Activated T-helper 17 cell treated with anti-CD3 and anti-CD28 coated beads, Interleukin-2, amount 50 U/mL, for 72 hours (primary cell): ENCODE measurements around the gene ATP4B. TPM values are rescaled to one million over a fixed set of nuclear protein-coding genes. Genes with fewer than 3 reads are reported as not detected.

Source experiments
- ATAC-seq: fragments of 150-1000 bp; cut with Tn5 transposase; replicated peaks from 2 replicates; pipeline ENCODE4 v1.10.0; 2021; ENCODE audit warnings: mild to moderate bottlenecking, moderate library complexity
- H3K27ac Mint-ChIP-seq: one replicate; pipeline ENCODE4 v1.8.0; 2022; ENCODE audit warnings: mixed read lengths
- H3K27me3 Mint-ChIP-seq: one replicate; pipeline ENCODE4 v1.8.0; 2022; ENCODE audit warnings: mixed read lengths
- H3K36me3 Mint-ChIP-seq: one replicate; pipeline ENCODE4 v1.8.0; 2022; ENCODE audit warnings: low read depth, mild to moderate bottlenecking, mixed read lengths
- H3K4me1 Mint-ChIP-seq: one replicate; pipeline ENCODE4 v1.8.0; 2022; ENCODE audit warnings: mixed read lengths
- H3K4me3 Mint-ChIP-seq: one replicate; pipeline ENCODE4 v1.8.0; 2022; ENCODE audit warnings: mild to moderate bottlenecking, mixed read lengths
- H3K9me3 Mint-ChIP-seq: one replicate; pipeline ENCODE4 v1.8.0; 2022; ENCODE audit warnings: mixed read lengths
- total RNA-seq, 2 donors: library from RNA; stranded (reverse); gene quantifications; one replicate each; pipeline ENCODE4 v1.2.3, GENCODE V29; 2022

Gene ATP4B
- total RNA-seq, 2 donors from 2014 or later, result not detected

DNA sequence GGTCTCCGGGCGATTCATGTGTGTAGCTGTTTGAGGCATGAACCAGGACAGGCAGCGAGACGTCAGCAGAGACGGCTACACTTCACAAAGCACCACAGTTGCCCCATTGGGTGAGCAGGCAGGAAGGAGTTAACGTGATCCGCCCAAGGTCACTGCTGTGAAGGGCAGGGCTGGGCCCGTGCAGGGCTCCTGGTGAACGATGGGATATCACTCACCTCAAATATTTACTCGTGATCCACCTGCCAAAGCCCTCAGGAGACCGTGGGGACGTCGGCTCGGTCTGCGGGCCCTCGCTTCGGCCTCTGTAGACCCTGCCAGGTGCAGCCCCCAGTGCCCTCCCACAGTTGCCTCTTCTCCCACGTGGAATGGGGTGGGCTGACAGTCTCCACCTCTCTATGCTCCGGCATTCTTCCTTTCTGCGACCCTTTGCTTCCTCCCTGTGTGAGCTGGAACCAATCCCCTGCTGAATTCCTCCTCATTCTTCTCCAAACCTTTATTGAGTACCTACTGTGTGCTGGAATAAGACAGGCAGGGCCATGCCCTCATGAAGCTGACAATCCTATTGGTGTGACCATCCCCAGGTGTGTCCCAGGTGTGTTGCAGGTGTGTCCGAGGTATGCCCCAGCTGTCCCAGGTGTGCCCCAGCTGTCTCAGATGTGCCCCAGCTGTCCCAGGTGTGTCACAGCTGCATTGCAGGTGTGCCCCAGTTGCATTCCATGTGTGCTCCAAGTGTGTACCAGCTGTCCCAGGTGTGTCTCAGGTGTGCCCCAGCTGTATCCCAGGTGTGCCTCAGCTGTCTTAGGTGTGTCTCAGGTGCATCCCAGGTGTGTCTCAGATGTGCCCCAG, 7.0 kb upstream of the ATP4B start:
- no peak overlapping the region for H3K27ac Mint-ChIP-seq
- H3K4me1 Mint-ChIP-seq, result no peaks in the 10 kb centered on the region
- H3K36me3 Mint-ChIP-seq, result no peaks in the 10 kb centered on the region
- H3K4me3 Mint-ChIP-seq, result no peak overlapping the region
- H3K9me3 Mint-ChIP-seq, result peaks cover 12% of the 10 kb centered on the region
- no peaks in the 10 kb centered on the region for H3K27me3 Mint-ChIP-seq
- ATAC-seq, result no peak

DNA sequence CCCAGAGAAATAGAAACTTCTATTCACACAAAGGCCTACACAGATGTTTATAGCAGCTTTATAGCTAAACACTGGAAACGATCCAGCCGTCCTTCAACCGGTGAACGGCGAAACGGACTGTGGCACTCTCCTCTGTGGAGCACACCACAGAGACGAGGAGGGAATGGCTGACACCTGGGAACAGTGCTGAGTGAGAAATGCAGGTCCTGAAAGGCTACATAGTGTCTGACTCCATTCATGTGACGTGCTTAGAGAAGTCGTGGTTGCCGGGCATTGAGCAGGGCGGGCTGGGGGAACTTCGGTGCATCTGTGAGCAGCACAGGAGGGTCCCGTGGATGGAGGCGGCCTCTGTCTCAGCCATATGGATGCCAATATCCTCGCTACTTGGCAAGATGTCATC, 5.9 kb upstream of the ATP4B start:
- H3K4me3 Mint-ChIP-seq, result no peak overlapping the region
- ATAC-seq, result no peak

DNA sequence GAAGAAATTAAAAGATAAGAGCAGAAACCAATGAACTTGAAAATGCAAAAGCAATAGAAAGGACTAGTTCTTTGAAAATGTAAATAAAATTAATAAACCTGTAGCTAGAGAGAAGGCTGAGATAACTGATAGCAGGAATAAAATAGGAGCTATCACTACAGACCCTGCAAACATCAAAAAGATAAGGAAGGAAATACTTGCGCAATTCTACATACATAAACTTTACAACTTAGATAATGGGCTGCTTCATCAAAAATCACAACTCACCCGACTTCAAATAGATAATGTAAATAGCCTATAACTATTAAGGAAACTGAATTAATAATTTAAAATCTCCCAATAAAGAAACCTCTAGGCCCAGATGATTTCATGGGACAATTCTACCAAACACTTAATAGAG, 3.5 kb upstream of the ATP4B start:
- no peak overlapping the region for H3K4me3 Mint-ChIP-seq
- no peaks in the 10 kb centered on the region for H3K27me3 Mint-ChIP-seq
- H3K27ac Mint-ChIP-seq, result no peak overlapping the region
- H3K4me1 Mint-ChIP-seq, result no peaks in the 10 kb centered on the region
- ATAC-seq, result no peak
- peaks cover 12% of the 10 kb centered on the region for H3K9me3 Mint-ChIP-seq
- H3K36me3 Mint-ChIP-seq, result no peaks in the 10 kb centered on the region

More for the DNA sequence above, 5.9 kb upstream of the ATP4B start:
- no peaks in the 10 kb centered on the region for H3K4me1 Mint-ChIP-seq
- H3K9me3 Mint-ChIP-seq, result peaks cover 12% of the 10 kb centered on the region
- H3K36me3 Mint-ChIP-seq, result no peaks in the 10 kb centered on the region
- no peaks in the 10 kb centered on the region for H3K27me3 Mint-ChIP-seq
- H3K27ac Mint-ChIP-seq, result no peak overlapping the region

DNA sequence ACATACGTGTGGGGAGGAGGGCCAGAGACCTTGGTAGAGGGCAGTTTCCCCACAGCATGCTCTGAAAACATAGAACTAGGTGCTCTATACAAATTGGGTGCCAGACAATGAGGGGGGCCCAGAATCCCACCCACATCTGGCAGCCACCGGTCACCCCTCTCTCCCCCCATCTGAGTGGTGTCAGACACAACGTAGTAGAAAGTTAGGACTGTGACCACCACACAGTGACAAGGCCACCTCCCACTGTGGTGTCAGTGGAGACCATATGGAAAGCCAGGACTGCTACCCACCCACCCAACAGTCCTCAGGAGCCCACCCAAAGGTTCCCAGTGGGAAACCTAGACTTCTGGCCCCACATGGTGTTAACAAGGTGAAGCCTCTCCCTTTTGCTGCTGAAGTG, 2.1 kb upstream of the ATP4B start:
- ATAC-seq, result no peak
- Mint-ChIP-seq H3K36me3 (no peaks in the 10 kb centered on the region), H3K27ac (no peak overlapping the region), H3K27me3 (no peaks in the 10 kb centered on the region), H3K4me1 (no peaks in the 10 kb centered on the region), H3K4me3 (no peak overlapping the region), H3K9me3 (peaks cover 12% of the 10 kb centered on the region)

DNA sequence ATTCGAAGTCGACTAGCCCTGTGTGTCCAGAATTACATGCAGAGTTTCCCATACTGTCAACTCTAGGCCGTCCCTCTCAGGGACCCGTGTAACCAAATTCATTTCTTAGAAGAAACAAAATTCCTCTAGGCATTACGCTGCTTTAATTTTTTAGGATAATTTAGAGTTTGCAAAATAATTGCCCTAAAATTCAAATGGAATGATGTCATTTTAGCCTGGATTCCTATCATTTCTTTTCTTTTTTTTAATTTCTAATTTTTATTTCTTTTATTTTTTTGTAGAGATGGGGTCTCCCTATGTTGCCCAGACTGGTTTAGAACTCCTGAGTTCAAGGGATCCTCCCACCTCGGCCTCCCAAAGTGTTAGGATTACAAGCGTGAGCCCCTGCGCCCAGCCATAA, 1.3 kb upstream of the ATP4B start:
- no peak for ATAC-seq
- no peaks in the 10 kb centered on the region for H3K36me3 Mint-ChIP-seq
- no peaks in the 10 kb centered on the region for H3K4me1 Mint-ChIP-seq
- no peaks in the 10 kb centered on the region for H3K27me3 Mint-ChIP-seq
- no peak overlapping the region for H3K27ac Mint-ChIP-seq
- no peak overlapping the region for H3K4me3 Mint-ChIP-seq
- H3K9me3 Mint-ChIP-seq, result peaks cover 12% of the 10 kb centered on the region

DNA sequence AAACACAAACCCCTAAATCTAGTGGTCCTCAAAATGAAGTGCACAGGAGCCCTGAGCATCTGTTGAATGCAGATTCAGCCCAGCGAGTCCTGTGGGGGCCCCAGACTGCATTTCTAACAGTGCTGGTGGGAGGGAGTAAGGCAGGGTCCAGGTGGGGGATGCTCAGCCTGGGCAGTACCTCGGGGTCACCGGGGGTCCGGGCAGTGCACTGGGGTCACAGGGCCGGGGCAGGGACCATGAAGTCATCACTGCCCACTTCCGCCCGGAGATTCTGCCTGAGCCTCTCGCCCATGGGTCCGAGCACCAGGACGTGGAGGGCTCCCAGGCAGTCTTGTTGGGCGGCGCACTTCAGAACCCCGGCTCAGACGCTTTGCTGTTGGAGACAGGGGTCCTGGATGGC, 838 bp upstream of the ATP4B start:
- Mint-ChIP-seq H3K4me1 (no peaks in the 10 kb centered on the region), H3K27ac (no peak overlapping the region), H3K4me3 (no peak overlapping the region), H3K9me3 (peaks cover 12% of the 10 kb centered on the region), H3K27me3 (no peaks in the 10 kb centered on the region), H3K36me3 (no peaks in the 10 kb centered on the region)
- no peak for ATAC-seq

DNA sequence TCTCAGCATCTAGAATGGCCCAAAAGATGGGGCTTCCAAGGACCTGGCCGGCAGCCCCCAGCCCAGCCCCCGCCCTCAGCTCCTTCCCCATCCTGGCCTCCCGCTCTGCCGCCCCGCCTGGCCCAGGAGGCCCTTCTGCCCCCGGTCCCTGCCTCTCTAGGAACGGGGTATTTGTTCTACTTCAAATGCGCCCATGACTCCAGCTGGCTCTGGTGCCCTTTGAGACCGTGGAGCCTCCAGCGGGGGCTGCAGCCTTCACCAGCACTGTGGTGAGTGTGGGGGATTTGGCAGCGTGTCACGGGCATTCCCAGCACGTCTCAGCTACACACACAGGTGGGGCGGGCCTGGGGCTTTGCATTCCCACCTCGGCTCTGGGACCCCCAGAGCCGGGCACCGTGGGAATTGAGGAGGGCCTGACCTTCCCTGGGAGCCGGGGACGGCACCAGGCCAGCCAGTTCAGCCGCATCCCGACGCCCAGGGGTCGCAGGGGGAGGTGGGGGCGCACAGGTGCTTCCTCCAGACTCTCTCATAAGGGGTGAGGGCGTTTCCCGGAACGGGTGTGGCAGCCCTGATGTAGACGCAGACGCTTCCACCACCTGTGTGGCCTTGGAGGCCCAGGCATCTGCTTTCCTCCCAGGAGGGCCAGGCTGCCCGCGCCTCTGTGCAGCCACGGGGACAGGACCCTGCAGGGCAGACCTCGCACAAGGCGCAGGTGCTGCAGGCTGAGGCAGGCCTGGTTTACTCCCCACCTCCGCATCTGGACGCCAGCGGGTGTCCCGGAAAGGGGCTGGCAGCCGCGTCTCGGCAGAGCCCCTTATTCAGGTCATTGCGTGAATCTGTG, 947 bp downstream of the ATP4B start:
- Mint-ChIP-seq H3K27ac (no peak overlapping the region), H3K4me1 (no peaks in the 10 kb centered on the region), H3K4me3 (no peak overlapping the region), H3K9me3 (peaks cover 12% of the 10 kb centered on the region), H3K27me3 (no peaks in the 10 kb centered on the region), H3K36me3 (no peaks in the 10 kb centered on the region)
- ATAC-seq, result no peak

DNA sequence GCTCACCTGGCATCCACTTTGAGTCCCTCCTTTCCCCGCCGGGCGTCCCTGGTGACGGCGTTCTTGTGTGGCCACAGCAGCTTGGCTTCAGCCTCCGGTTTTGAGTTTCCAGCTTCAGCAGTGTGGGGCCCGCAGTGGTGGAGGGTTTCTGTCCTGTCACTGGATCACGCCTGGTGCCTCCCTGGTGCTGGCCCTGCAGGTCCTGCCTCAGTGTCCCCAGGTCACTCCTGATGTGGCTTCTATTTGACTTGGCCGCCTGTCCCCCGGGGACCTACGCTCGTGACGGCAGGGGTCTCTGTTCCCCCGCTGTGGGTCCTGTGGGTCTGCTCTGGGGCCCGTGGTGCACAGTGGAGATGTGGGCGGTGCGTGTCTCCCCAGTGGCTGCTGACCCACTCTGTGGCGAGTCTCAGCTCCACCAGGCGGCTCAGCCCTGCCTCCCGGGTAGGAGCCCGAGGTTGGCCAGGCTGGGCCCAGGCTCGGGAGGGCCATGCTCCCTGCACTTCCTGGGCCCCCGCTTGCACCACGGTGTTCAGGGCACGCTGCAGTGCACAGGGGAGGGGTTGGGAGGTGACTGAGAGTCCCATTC, 1.9 kb downstream of the ATP4B start:
- Mint-ChIP-seq H3K4me1 (no peaks in the 10 kb centered on the region), H3K36me3 (no peaks in the 10 kb centered on the region)

DNA sequence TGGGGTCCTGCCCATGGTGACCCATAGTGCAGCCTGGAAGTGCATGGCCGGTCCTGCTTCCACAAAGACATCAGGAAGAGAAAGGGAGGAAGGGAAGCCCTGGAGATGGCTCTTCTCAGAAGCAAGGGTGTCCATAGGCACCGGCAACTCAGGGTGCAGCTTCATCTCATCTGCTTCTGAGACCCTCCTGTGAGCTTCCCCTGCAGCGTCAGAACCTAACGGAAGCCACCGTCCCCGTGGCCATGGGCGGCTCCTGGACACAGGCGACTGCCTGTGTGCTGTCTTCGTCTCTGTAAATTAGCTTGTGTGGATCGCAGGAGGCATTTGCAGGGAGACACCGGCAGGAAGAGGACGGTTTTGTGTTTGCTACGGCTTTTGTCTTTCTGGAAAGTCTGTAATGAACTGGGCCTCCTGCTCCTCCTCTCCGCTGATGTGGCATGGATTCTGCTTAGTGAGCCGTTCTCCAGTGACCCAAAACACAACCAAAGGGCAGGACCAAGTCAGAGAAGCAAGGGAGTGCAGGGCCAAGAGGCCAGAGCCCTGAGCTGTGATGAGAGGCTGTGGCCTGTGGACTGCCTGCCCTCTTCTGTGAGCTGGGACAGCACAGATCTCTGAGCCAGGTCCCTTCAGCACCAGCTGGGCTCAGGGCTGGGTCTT, 2.5 kb downstream of the ATP4B start:
- H3K36me3 Mint-ChIP-seq, result no peaks in the 10 kb centered on the region
- no peak overlapping the region for H3K27ac Mint-ChIP-seq
- no peaks in the 10 kb centered on the region for H3K4me1 Mint-ChIP-seq
- no peaks in the 10 kb centered on the region for H3K9me3 Mint-ChIP-seq
- ATAC-seq, result no peak
- H3K27me3 Mint-ChIP-seq, result no peaks in the 10 kb centered on the region
- no peak overlapping the region for H3K4me3 Mint-ChIP-seq

More for the DNA sequence above, 1.9 kb downstream of the ATP4B start:
- peaks cover 6% of the 10 kb centered on the region for H3K9me3 Mint-ChIP-seq
- no peak overlapping the region for H3K27ac Mint-ChIP-seq
- no peak overlapping the region for H3K4me3 Mint-ChIP-seq
- H3K27me3 Mint-ChIP-seq, result no peaks in the 10 kb centered on the region
- ATAC-seq, result no peak

DNA sequence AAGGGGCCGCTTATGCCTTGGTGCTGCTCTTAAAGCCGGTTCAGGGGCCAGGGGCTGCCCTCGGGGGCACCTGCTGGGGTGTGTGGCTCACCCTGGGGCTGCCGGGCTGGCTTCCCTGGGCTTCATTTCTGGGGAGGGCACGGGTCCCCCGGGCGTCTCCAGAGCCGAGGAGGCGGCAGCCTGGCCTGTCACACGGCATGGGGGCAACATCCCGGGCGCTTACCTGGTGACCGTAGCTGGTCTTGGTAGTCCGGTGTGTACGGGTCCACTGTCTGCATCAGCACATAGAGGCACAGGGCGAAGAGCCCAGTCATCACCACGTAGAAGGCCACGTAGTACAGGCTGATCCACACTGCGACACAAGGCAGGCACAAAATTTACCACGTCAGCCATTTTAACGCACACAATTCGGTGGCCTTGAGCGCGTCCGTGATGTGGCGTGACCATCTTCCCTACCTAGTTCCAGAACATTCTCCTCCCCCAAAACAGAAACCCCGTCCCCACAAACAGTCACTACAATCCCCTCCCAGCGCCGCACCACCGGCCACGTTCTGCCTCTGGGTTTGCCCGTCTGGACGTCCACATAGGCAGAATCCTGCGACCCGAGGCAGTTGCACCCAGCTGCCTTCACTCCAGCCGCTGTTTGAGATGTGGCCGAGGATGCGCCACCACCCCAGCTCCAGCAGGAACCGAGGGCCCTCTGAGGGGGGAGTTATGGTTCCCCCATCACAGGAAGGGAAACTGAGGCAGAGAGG, 3.2 kb downstream of the ATP4B start:
- Mint-ChIP-seq H3K9me3 (no peaks in the 10 kb centered on the region), H3K4me3 (no peak overlapping the region), H3K27me3 (no peaks in the 10 kb centered on the region), H3K36me3 (no peaks in the 10 kb centered on the region), H3K27ac (no peak overlapping the region), H3K4me1 (no peaks in the 10 kb centered on the region)
- ATAC-seq, result no peak

DNA sequence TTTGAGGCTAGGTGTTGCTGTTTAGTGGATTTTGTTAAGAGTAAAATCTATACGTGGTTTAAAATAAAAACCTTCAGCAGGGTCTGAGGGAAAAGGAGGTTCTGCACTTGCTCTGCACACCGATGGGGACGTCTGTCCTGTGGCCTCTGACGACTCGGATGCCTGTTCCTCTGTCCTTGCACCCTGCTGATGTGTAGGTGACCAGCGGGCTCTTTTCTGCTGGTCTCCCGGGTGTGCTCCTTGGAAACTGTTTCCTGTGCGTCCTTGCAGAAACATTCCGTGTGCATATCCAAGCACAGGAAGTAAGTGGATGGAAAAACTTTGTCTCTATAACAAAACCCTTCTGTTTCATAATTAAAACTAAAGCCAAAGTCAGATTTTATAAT, 3.8 kb downstream of the ATP4B start:
- Mint-ChIP-seq H3K27ac (no peak overlapping the region), H3K36me3 (no peaks in the 10 kb centered on the region), H3K27me3 (no peaks in the 10 kb centered on the region), H3K4me3 (no peak overlapping the region), H3K9me3 (no peaks in the 10 kb centered on the region), H3K4me1 (no peaks in the 10 kb centered on the region)
- ATAC-seq, result no peak

DNA sequence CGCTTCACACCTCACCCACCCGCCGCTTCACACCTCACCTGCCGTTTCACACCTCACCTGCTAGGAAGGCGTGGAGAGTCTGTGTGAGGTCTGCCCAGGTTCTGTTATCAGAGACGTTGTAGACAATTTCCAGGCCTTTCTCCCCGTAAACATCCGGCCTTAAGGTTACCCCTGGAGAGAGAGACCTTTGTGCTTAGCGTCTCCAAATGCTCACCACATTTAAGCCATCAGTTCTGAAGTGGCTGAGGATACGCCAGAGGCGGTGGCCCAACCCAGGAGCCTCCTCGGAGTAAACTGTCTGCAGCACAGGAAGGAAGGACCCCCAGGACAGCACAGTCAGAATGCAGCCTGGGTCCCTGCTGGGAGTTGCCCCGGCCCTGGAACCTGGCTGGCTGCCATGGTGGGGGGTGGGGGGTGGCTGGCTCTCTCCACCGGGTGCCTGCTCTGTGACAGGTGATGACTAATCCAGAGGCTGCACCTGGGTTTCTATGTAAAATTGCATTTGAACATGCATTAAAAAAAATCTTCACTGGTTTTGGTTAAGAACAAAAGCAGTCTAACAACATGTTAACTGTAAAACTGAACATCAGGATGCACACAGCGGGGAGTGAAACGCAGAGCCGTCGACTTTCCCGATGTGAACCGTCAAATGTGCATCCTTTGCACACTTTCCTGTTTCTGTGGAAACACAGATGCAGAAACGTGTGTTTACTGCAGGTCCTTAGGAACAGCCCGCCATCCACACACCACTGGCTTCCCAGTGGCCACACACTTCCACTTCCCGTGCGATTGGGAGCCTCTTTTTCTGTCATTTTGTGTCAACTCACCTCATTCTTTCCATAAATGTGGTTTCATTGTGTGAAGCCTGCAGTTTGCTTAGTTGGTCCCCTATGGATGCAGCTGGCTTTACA, 4.5 kb downstream of the ATP4B start:
- no peak for ATAC-seq
- no peaks in the 10 kb centered on the region for H3K9me3 Mint-ChIP-seq
- H3K27me3 Mint-ChIP-seq, result no peaks in the 10 kb centered on the region

More for the DNA sequence above, 4.5 kb downstream of the ATP4B start:
- no peak overlapping the region for H3K27ac Mint-ChIP-seq
- no peaks in the 10 kb centered on the region for H3K36me3 Mint-ChIP-seq
- no peak overlapping the region for H3K4me3 Mint-ChIP-seq
- H3K4me1 Mint-ChIP-seq, result no peaks in the 10 kb centered on the region
